Activated CD4-positive, alpha-beta T cell treated with anti-CD3 and anti-CD28 coated beads for 1 hour (primary cell): ENCODE measurements around the gene ANKRD23.
"Not testable (repeated sequence)": the region's sequence is repeated elsewhere in the genome, so short reads cannot be mapped to it uniquely, and the experiment has no call there.

ENCODE experiments used
- DNase-seq: peaks from one replicate; pipeline ENCODE4 v3.0.0-alpha.2; 2020

The ANKRD23 gene

DNA sequence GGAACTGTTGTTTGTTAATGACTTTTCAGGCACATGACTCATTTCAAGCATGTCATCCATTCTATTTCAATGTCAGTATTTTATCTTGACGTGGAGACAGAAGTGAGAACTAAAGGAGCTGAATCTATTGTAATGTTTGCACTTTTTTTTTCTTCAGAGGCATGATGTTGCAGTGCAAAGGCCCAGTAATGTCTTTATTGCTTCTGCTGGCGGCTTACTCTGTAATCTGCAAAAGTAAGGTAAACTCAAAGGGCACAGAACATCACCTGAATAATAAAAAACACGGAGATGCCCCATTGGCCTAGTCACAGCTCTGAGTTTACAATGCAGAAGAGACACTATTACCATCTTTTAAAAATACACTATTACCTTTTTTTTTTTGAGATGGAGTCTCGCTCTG is 30.2 kb downstream of the ANKRD23 start:
- no peak for DNase-seq

DNA sequence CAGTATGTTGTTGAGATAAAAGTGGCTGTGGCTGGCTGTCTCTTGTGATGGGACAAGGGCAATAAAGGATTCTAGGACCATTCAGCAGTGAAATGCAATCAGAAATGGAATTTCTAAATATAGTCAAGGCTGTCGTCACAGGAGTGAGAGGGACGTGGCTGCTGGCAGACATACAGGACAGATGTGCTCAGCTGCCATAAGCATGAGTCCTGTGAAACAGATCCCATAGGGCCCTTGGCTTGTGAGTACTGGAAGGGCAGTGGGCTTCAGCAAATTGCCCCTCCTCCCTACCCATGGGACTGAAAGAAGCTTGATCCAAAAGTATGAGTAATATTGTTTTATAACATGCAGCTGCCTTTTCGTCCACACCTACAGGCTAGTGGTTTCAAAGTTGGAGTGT is 31.9 kb downstream of the ANKRD23 start:
- no peak for DNase-seq

GRCh38 chr2:96810783-96811192 is 33.0 kb downstream of the ANKRD23 start:
- no peak for DNase-seq

GRCh38 chr2:96809951-96810782 is 33.7 kb downstream of the ANKRD23 start:
- DNase-seq = no peak

- DNase-seq = no peak
Observed at GRCh38 chr2:96809216-96809882, 34.5 kb downstream of the ANKRD23 start.

DNA sequence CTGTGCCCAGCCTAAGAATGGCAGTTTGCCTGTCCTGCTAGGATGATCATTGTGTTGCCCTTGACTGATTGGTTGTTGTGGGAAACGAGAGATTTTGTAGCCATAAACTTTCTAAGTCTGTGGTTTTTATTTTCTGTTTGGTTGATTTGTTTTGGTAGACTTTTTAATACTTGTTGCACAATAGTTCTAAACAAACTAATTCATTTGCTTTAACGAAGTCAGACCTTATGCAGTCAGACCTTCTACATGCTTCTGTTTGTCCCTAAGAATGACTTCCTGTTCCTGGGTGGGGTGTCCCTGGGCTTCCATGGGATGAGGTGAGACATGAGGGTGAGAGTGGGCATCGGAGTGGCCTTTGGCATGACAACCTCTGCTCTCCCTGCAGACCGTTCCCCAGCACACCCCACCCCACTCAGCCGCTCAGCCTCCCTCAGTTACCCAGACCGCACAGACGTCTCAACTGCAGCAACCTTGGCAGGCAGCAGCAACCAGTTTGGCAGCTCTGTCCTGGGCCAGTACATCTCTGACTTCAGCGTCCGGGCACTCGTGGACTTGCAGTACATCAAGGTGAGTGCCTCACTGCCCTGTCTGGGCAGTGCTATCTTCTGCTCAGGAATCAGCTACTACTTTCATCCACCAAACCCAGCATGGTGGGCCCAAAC is 35.5 kb downstream of the ANKRD23 start:
- no peak for DNase-seq

DNA sequence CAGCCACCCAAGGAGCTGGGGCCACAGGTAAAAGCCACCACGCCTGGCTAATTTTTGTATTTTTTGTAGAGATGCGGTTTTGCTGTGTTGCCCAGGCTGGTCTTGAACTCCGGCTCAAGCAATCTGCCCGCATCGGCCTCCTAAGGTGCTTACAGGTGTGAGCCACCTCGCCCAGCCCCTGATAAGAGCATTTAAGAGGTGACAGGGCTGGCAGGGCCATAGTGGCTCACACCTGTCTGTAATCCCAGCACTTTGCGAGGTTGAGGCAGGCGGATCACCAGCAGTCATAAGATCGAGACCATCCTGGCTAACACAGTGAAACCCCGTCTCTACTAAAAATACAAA is 36.7 kb downstream of the ANKRD23 start:
- no peak for DNase-seq

DNA sequence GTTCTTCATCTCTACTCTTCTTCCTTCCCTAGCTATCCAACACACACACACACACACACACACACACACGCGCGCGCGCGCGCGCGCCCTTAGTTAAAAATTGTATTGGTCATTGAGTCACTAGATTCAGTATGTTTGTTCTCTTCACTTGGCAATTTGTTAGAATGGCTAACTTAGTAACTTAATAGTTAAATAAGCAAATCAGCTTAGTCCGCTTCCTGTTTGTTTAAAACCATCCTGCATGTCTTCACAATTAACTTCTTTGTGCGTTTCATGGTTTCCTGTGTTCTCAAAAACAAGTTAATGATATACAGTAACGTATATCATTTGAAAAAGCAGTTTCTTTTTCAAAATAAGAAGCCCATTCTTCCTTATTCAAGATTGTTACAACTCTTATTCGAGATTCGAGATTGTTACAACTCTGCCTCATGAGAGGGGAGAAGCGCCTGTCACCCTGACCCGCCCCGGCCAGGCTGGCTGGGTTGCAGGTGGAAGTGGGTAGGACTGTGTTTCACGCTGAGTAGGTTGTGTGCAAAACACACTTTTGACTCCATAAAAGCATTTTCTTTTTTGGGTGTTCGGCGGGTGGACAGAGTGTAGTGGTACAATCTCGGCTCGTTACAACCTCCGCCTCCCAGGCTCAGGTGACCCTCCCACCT is 37.2 kb downstream of the ANKRD23 start:
- DNase-seq = no peak

DNA sequence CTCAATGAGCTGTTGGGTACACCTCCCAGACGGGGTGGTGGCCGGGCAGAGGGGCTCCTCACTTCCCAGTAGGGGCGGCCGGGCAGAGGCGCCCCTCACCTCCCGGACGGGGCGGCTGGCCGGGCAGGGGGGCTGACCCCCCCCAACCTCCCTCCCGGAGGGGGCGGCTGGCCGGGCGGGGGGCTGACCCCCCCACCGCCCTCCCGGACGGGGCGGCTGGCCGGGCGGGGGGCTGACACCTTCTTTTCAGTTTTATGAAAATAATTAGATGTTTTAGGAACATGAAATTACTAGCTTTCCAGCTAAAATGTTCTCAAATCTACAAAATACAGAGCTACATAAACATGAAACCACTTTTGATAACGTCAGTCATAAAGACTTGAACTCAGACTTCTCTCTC is 37.9 kb downstream of the ANKRD23 start:
- DNase-seq = not testable (repeated sequence)

- no peak for DNase-seq
Observed at GRCh38 chr2:96804986-96805385, 38.8 kb downstream of the ANKRD23 start.

DNA sequence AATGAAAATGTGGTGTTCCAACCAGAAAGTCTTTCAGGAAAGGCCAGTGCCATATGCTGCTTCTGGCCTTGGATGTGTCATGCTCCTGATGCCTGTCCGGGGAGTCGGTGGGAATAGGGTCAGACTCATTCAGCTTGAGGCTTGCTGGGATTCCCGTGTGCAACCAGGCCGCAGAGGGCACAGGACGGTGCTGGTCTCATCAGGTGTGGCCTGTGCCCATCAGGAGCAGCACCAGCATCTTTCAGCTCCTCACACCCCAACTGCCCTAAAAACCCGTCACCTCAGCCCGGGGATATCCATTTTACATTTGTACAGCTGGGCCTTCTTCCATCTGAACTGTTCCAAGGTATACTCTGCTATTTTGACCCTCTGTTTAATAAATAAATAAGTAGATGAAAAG is 41.1 kb downstream of the ANKRD23 start:
- DNase-seq = no peak

DNA sequence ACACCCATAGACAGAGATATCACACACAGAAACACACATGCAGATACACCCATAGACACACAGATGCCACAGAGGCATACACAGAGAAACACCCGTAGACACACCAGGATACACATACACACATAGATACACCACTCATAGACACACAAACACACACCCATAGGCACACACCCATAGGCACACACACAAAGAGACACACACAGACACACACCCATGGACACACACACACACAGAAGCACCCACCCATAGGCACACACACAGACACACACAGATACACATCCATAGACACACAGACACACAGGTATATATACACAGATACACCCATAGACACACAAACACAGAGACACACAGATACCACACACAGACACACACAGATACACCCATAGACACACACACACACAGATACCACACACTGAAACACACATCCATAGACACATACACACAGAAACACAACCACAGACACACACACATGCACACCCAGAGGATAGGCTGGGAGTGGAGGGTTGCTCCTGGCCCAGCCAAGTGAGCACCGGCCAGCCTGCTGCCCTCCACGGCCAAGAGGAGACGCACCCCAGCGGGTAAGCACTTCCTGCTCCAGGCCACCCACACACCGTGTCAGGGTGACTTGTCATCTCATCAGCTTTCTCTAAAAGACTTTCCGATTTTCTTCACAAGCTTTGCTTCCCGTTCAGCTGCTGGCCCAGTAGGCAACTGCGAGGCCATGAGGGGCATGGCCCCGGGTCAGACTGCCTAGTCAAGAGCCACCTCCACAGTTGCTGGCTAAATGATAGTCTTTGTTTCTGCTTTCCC is 41.8 kb downstream of the ANKRD23 start:
- no peak for DNase-seq

- peak; percentile 57 for DNase-seq
Observed at GRCh38 chr2:96801005-96801785, 42.6 kb downstream of the ANKRD23 start.

- DNase-seq = no peak
Observed at GRCh38 chr2:96800061-96801004, 43.5 kb downstream of the ANKRD23 start.

- DNase-seq = no peak
Observed at GRCh38 chr2:96799623-96799935, 44.2 kb downstream of the ANKRD23 start.

DNA sequence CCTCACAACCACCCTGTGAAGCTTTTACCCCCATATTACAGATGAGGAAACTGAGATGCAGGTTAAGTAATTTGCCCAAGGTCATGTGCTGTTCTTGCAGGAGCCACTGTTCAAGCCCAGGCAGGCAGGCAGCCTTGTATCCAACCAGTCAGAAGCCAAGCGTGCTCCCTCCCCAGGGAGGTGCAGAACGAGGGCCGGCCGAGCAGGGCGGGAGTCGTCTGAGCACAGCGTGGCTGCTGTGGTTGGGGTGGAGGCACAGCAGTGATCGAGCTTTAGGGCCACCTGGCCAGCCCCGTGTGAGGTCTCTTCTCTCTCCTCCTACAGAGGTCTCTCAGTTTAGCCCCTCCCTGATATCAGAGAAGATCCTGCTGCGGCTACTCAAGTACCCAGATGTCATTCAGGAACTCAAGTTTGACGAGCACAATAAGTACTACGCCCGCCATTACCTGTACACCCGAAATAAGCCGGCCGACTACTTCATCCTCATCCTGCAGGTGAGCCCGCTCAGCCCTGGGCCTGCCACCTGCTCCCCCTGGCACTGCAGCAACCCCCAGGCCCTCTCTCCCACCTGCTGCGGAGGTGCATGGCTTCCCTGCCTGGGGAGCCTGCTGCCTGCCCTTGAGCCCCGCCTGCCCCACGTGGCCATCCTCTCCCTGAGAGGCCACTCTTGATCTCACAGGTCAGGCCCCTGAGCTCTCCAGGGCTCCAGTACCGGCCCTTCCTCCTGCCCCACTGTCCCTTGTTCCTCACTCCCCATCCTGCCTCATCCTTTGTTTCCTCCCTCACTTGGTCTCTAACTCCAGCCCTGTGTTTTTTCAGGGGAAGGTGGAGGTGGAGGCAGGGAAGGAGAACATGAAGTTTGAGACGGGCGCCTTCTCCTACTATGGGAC is 44.8 kb downstream of the ANKRD23 start:
- DNase-seq = no peak

GRCh38 chr2:96797066-96797625 is 46.7 kb downstream of the ANKRD23 start:
- DNase-seq = no peak

- DNase-seq = not testable (repeated sequence)
Observed at GRCh38 chr2:96796497-96796896, 47.3 kb downstream of the ANKRD23 start.

GRCh38 chr2:96795076-96795475 is 48.7 kb downstream of the ANKRD23 start:
- no peak for DNase-seq
